Neuron (in vitro differentiated cells): ENCODE data around the gene PRR15.

Source experiments
- H2AFZ ChIP-seq: one replicate; pipeline ENCODE4 v1.6.1; 2013; ENCODE audit warnings: low read depth, mild to moderate bottlenecking, inconsistent platforms, low read length, moderate library complexity
- H3K27me3 ChIP-seq: one replicate; pipeline ENCODE4 v1.6.1; 2013; ENCODE audit warnings: low read length; ENCODE audit not compliant: insufficient read depth
- H3K36me3 ChIP-seq: one replicate; pipeline ENCODE4 v1.6.1; 2013; ENCODE audit warnings: low read length; ENCODE audit not compliant: insufficient read depth
- H3K4me1 ChIP-seq: one replicate; pipeline ENCODE4 v1.6.1; 2013; ENCODE audit warnings: low read length; ENCODE audit not compliant: insufficient read depth
- H3K4me3 ChIP-seq: 2 replicates; pipeline ENCODE4 v1.5.1; 2013; ENCODE audit warnings: mild to moderate bottlenecking, low read length, moderate library complexity
- H3K9me3 ChIP-seq: one replicate; pipeline ENCODE4 v1.6.1; 2013; ENCODE audit warnings: low read length

PRR15 gene

GRCh38 chr7:29588212-29588611 is 24.6 kb downstream of the PRR15 start:
- Histone ChIP-seq H2AFZ (no peak overlapping the region), H3K9me3 (no peaks in the 10 kb centered on the region), H3K4me1 (no peaks in the 10 kb centered on the region), H3K36me3 (no peaks in the 10 kb centered on the region), H3K27me3 (no peaks in the 10 kb centered on the region), H3K4me3 (no peak overlapping the region)

GRCh38 chr7:29588900-29589696 is 25.5 kb downstream of the PRR15 start:
- Histone ChIP-seq H3K27me3 (no peaks in the 10 kb centered on the region), H3K4me3 (no peak overlapping the region), H3K9me3 (no peaks in the 10 kb centered on the region), H2AFZ (no peak overlapping the region), H3K4me1 (no peaks in the 10 kb centered on the region), H3K36me3 (no peaks in the 10 kb centered on the region)

- no peaks in the 10 kb centered on the region for H3K9me3 ChIP-seq
- H2AFZ ChIP-seq, result no peak overlapping the region
- H3K27me3 ChIP-seq, result no peaks in the 10 kb centered on the region
- H3K36me3 ChIP-seq, result no peaks in the 10 kb centered on the region
- no peak overlapping the region for H3K4me3 ChIP-seq
- H3K4me1 ChIP-seq, result no peaks in the 10 kb centered on the region
These were observed 29.2 kb downstream of the PRR15 start for GRCh38 chr7:29592866-29593265.

- no peak overlapping the region for H3K4me3 ChIP-seq
- no peaks in the 10 kb centered on the region for H3K27me3 ChIP-seq
- H3K36me3 ChIP-seq, result no peaks in the 10 kb centered on the region
- no peaks in the 10 kb centered on the region for H3K4me1 ChIP-seq
- H2AFZ ChIP-seq, result no peak overlapping the region
- H3K9me3 ChIP-seq, result no peaks in the 10 kb centered on the region
These were observed 29.8 kb downstream of the PRR15 start for GRCh38 chr7:29593459-29593858.

- H3K4me3 ChIP-seq, result no peak overlapping the region
- no peaks in the 10 kb centered on the region for H3K36me3 ChIP-seq
- H2AFZ ChIP-seq, result no peak overlapping the region
- no peaks in the 10 kb centered on the region for H3K4me1 ChIP-seq
- no peaks in the 10 kb centered on the region for H3K9me3 ChIP-seq
- no peaks in the 10 kb centered on the region for H3K27me3 ChIP-seq
These were observed 33.1 kb downstream of the PRR15 start for GRCh38 chr7:29596593-29597178.

GRCh38 chr7:29597266-29597665 is 33.6 kb downstream of the PRR15 start:
- Histone ChIP-seq H3K36me3 (no peaks in the 10 kb centered on the region), H3K4me1 (no peaks in the 10 kb centered on the region), H2AFZ (no peak overlapping the region), H3K4me3 (no peak overlapping the region), H3K27me3 (no peaks in the 10 kb centered on the region), H3K9me3 (no peaks in the 10 kb centered on the region)

- Histone ChIP-seq H2AFZ (no peak overlapping the region), H3K9me3 (no peaks in the 10 kb centered on the region), H3K4me3 (no peak overlapping the region), H3K27me3 (no peaks in the 10 kb centered on the region), H3K36me3 (no peaks in the 10 kb centered on the region), H3K4me1 (no peaks in the 10 kb centered on the region)
These were observed 34.5 kb downstream of the PRR15 start for GRCh38 chr7:29598137-29598536.

GRCh38 chr7:29598613-29599012 is 35.0 kb downstream of the PRR15 start:
- Histone ChIP-seq H3K4me3 (no peak overlapping the region), H3K36me3 (no peaks in the 10 kb centered on the region), H3K4me1 (no peaks in the 10 kb centered on the region), H2AFZ (no peak overlapping the region), H3K27me3 (no peaks in the 10 kb centered on the region), H3K9me3 (no peaks in the 10 kb centered on the region)

GRCh38 chr7:29599026-29599425 is 35.4 kb downstream of the PRR15 start:
- Histone ChIP-seq H3K9me3 (no peaks in the 10 kb centered on the region), H3K4me3 (no peak overlapping the region), H3K4me1 (no peaks in the 10 kb centered on the region), H3K36me3 (no peaks in the 10 kb centered on the region), H3K27me3 (no peaks in the 10 kb centered on the region), H2AFZ (no peak overlapping the region)

- Histone ChIP-seq H3K9me3 (no peaks in the 10 kb centered on the region), H3K36me3 (no peaks in the 10 kb centered on the region), H3K4me3 (no peak overlapping the region), H3K27me3 (no peaks in the 10 kb centered on the region), H2AFZ (no peak overlapping the region), H3K4me1 (no peaks in the 10 kb centered on the region)
These were observed 37.0 kb downstream of the PRR15 start for GRCh38 chr7:29600661-29601060.

GRCh38 chr7:29604052-29604451 is 40.4 kb downstream of the PRR15 start:
- no peak overlapping the region for H3K4me3 ChIP-seq
- H3K27me3 ChIP-seq, result no peaks in the 10 kb centered on the region

GRCh38 chr7:29604702-29605101 is 41.1 kb downstream of the PRR15 start:
- no peaks in the 10 kb centered on the region for H3K9me3 ChIP-seq
- no peak overlapping the region for H2AFZ ChIP-seq
- no peaks in the 10 kb centered on the region for H3K36me3 ChIP-seq
- H3K27me3 ChIP-seq, result no peaks in the 10 kb centered on the region
- H3K4me1 ChIP-seq, result peaks cover 14% of the 10 kb centered on the region
- H3K4me3 ChIP-seq, result no peak overlapping the region

More at GRCh38 chr7:29604052-29604451, 40.4 kb downstream of the PRR15 start:
- Histone ChIP-seq H3K4me1 (peaks cover 14% of the 10 kb centered on the region), H3K36me3 (no peaks in the 10 kb centered on the region), H2AFZ (no peak overlapping the region), H3K9me3 (no peaks in the 10 kb centered on the region)

GRCh38 chr7:29605671-29606070 is 42.0 kb downstream of the PRR15 start:
- no peaks in the 10 kb centered on the region for H3K27me3 ChIP-seq
- peaks cover 14% of the 10 kb centered on the region for H3K4me1 ChIP-seq
- no peaks in the 10 kb centered on the region for H3K36me3 ChIP-seq
- H3K9me3 ChIP-seq, result no peaks in the 10 kb centered on the region
- no peak overlapping the region for H2AFZ ChIP-seq
- H3K4me3 ChIP-seq, result no peak overlapping the region
